Pancreas (tissue), 10 donors: Measurements from ENCODE around the gene C2CD5. TPM values are rescaled to one million over a fixed set of nuclear protein-coding genes. Genes with fewer than 3 reads are reported as not detected.

Experiments used
- ATAC-seq, 4 donors: fragments of 200-7000 bp; cut with Tn5 transposase; one replicate each; pipeline versions ENCODE4 v1.8.0 to v1.9.1; 2020; ENCODE audit warnings: mild to moderate bottlenecking in 4 of 4, moderate library complexity in 4 of 4
- DNase-seq, 6 donors: peaks; one replicate each; pipeline ENCODE4 v3.0.0-alpha.2; 2020
- FAIRE-seq: peaks from 2 replicates; lab custom pipeline; 2012; peaks lifted over from hg19 to GRCh38; lab: Jason Lieb, UNC
- H3K27ac ChIP-seq, 4 donors: fragments of 200-600 bp; sonication (generic); 1 replicate in 3 of 4; 2 replicates in 1 of 4; pipeline versions ENCODE4 v1.5.0 to v1.8.0; 2020
- H3K27me3 ChIP-seq, 4 donors: fragments of 200-600 bp; one replicate each; pipeline ENCODE4 v1.8.0; 2021
- H3K36me3 ChIP-seq, 3 donors: fragments of 200-600 bp; sonication (generic) in 1 of 3; one replicate each; pipeline versions ENCODE4 v1.5.0 to v1.8.0; 2020 to 2021
- H3K4me1 ChIP-seq, 3 donors: fragments of 200-600 bp; one replicate each; pipeline ENCODE4 v1.8.0; 2021
- H3K4me3 ChIP-seq, 4 donors: fragments of 200-600 bp; sonication (generic) in 2 of 4; one replicate each; pipeline versions ENCODE4 v1.5.0 to v1.8.0; 2020 to 2021
- H3K9me3 ChIP-seq, 4 donors: fragments of 200-600 bp; one replicate each; pipeline ENCODE4 v1.8.0; 2021
- CTCF ChIP-seq, 4 donors: fragments of 200-600 bp; sonication (generic) in 3 of 4; IDR thresholded peaks; one replicate each; pipeline versions ENCODE4 v1.5.0 to v1.8.0; 2021; ENCODE audit warnings: antibody characterized with exemption in 4 of 4
- WGBS, 2 donors: extraction: QIAGEN DNeasy Blood & Tissue Kit; methylation state at CpG; one replicate each; pipeline ENCODE4 v1.1.7; 2013; 5-methylcytosine and 5-hydroxymethylcytosine counted together
- intact Hi-C, 3 donors: fragments of 100-400 bp; cut with DNase I; formaldehyde crosslinking; loops; one replicate each; pipeline versions ENCODE4 v1.11.1 to v1.14.2; 2022
- polyA plus RNA-seq, 2 donors: library from polyadenylated mRNA; stranded (reverse); fragments of 200-250 nt; gene quantifications; one replicate each; pipeline ENCODE4 v1.2.3, GENCODE V29; 2013
- total RNA-seq, 6 donors: library from RNA; stranded (reverse); fragmentation: NEBNext Ultra II Directional in 4 of 6; extraction: Animal tissue kit (Norgen Biotek cat#: 25700) in 4 of 6; gene quantifications; one replicate each; pipeline versions ENCODE4 v1.2.1 to v1.2.4, GENCODE V29; 2021 to 2023
- donor health status: healthy with polysubstance abuse.
- donor health status: DM: no; HTN: no; CAD: no; lungs with moderate emphysema.
- donor health status: DM: no; HTN: no; CAD: no.
- donor health status: control.
- donor health status: control.
- donor health status: Bipolar disorder and iron deficiency.
- donor health status: DM: yes; HTN: yes; CAD: no.
- donor health status: DM: no; HTN: no; CAD: no.
- donor health status: DM: no; HTN: no; CAD: no.
- donor health status: DM: yes; HTN: yes; CAD: no.

Gene C2CD5
- total and polyA plus RNA-seq, 8 donors: 9.6 to 26.3 (median 16.1) TPM

GRCh38 chr12:22410486-22410885 is 133.9 kb downstream of the C2CD5 start:
- Histone ChIP-seq H3K27me3 (no peaks in the 10 kb centered on the region), H3K4me3 (no peak overlapping the region), H3K36me3 (no peaks in the 10 kb centered on the region), H3K4me1 (peaks cover under 1 to 10% (median 5%) of the 10 kb centered on the region in 3 donors), H3K27ac (no peak overlapping the region), H3K9me3 (no peaks in the 10 kb centered on the region)
- WGBS, 2 donors: 53 to 55% methylated on average over 3 of the region's 3 CpGs
- TF ChIP-seq CTCF (IDR thresholded peaks at IDR 0.05): no peak
- ATAC-seq (peak; percentile 38 to 77 (median 68)), FAIRE-seq (no peak), DNase-seq (no peak)
- intact Hi-C loops: no loop called here

- 77 to 83% methylated on average over 12 of the region's 12 CpGs for WGBS, 2 donors
- Histone ChIP-seq H3K36me3 (no peaks in the 10 kb centered on the region), H3K4me1 (peaks cover 0 to 9% (median 0%) of the 10 kb centered on the region in 3 donors), H3K4me3 (no peak overlapping the region), H3K27ac (no peak overlapping the region), H3K27me3 (no peaks in the 10 kb centered on the region), H3K9me3 (no peaks in the 10 kb centered on the region)
- intact Hi-C loops: no loop called here
- TF ChIP-seq CTCF (IDR thresholded peaks at IDR 0.05): no peak
- FAIRE-seq: no peak
- peak in 3 of 4 donors; percentile 19 to 49 (median 38) for ATAC-seq
- DNase-seq: no peak
Measured at GRCh38 chr12:22409377-22410164, 134.8 kb downstream of the C2CD5 start.

- intact Hi-C loops: no loop called here
- TF ChIP-seq CTCF (IDR thresholded peaks at IDR 0.05): no peak
- FAIRE-seq (no peak), DNase-seq (no peak), ATAC-seq (peak in 3 of 4 donors; percentile 27 to 55 (median 44))
- Histone ChIP-seq H3K9me3 (no peaks in the 10 kb centered on the region), H3K4me3 (no peak overlapping the region), H3K36me3 (no peaks in the 10 kb centered on the region), H3K27me3 (no peaks in the 10 kb centered on the region), H3K4me1 (peaks cover 0 to 9% (median 0%) of the 10 kb centered on the region in 3 donors), H3K27ac (no peak overlapping the region)
- WGBS, 2 donors: 26 to 33% methylated on average over 8 of the region's 8 CpGs
Measured at GRCh38 chr12:22408610-22409376, 135.5 kb downstream of the C2CD5 start.

GRCh38 chr12:22407397-22407796 is 136.9 kb downstream of the C2CD5 start:
- no peak for DNase-seq

More at GRCh38 chr12:22407397-22407796, 136.9 kb downstream of the C2CD5 start:
- H3K27ac ChIP-seq: no peak overlapping the region
- ATAC-seq (no peak), FAIRE-seq (no peak)
- H3K27me3 ChIP-seq: no peaks in the 10 kb centered on the region
- 92 to 93% methylated on average over 3 of the region's 3 CpGs for WGBS, 2 donors
- H3K9me3 ChIP-seq: no peaks in the 10 kb centered on the region
- intact Hi-C loops: no loop called here
- no peaks in the 10 kb centered on the region for H3K36me3 ChIP-seq
- TF ChIP-seq CTCF (IDR thresholded peaks at IDR 0.05): no peak
- H3K4me1 ChIP-seq: peaks cover 0 to 9% (median 0%) of the 10 kb centered on the region in 3 donors
- H3K4me3 ChIP-seq: no peak overlapping the region
